Muscle of leg (tissue), 11 donors: ENCODE results near the gene ZNF821. TPM values are rescaled to one million over a fixed set of nuclear protein-coding genes. Genes with fewer than 3 reads are reported as not detected.
A peak's percentile ranks its signal among the peaks of the same experiment; 100 is the strongest.

Source experiments
- DNase-seq: peaks from one replicate; pipeline ENCODE4 v3.0.0; 2013
- H3K27ac ChIP-seq: one replicate; pipeline ENCODE4 v1.5.1; 2013; ENCODE audit warnings: mild to moderate bottlenecking, low read length, control low read depth
- H3K27me3 ChIP-seq: one replicate; pipeline ENCODE4 v1.6.1; 2013; ENCODE audit warnings: low read length; ENCODE audit not compliant: control insufficient read depth, insufficient read depth
- H3K36me3 ChIP-seq: one replicate; pipeline ENCODE4 v1.6.1; 2013; ENCODE audit warnings: low read length; ENCODE audit not compliant: control insufficient read depth, insufficient read depth
- H3K4me1 ChIP-seq: one replicate; pipeline ENCODE4 v1.6.1; 2013; ENCODE audit warnings: low read length; ENCODE audit not compliant: control insufficient read depth, insufficient read depth
- H3K4me3 ChIP-seq: one replicate; pipeline ENCODE4 v1.5.1; 2013; ENCODE audit warnings: low read length, control low read depth
- H3K9me3 ChIP-seq: replicated peaks from 2 replicates; pipeline ENCODE4 v1.6.1; 2013; ENCODE audit warnings: low read depth, low read length; ENCODE audit not compliant: control insufficient read depth
- WGBS: methylation state at CpG from one replicate; pipeline ENCODE4 v1.1.5; 2013; ENCODE audit warnings: missing lambda C conversion rate; ENCODE audit not compliant: insufficient coverage; 5-methylcytosine and 5-hydroxymethylcytosine counted together
- polyA plus RNA-seq, 8 donors: library from polyadenylated mRNA; unstranded; fragments of 120-200 nt; gene quantifications; one replicate each; pipeline versions ENCODE4 v1.2.1 to v1.2.3, GENCODE V29; 2013; ENCODE audit warnings: inconsistent platforms in 1 of 8, low replicate concordance in 1 of 8; ENCODE audit not compliant: insufficient read length in 8 of 8, insufficient read depth in 1 of 8
- total RNA-seq: library from RNA; stranded (reverse); fragments of 120-200 nt; gene quantifications from one replicate; pipeline ENCODE4 v1.2.4, GENCODE V29; 2013

The ZNF821 gene
- total and polyA plus RNA-seq, 9 donors = 7.3 to 11.4 (median 8.7) TPM

DNA sequence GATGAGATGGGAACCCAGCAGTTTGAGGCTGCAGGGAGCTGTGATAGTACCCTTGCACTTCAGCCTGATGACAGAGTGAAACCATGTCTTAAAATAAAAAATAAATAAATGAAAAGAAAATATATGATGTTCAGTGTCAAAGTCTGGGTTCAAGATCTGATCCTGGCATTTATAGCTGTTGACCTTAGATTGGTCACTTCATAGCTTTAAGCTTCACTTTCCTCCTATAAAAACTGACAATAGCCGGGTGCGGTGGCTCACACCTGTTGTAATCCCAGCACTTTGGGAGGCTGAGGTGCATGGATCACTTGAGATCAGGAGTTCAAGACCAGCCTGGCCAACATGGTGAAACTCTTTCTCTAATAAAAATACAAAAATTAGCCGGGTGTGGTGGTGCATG is 5.2 kb upstream of the ZNF821 start:
- peaks cover 3% of the 10 kb centered on the region for H3K4me1 ChIP-seq
- WGBS = no CpG with 5 or more reads among the region's 3 CpGs
- no peak for DNase-seq
- no peak overlapping the region for H3K4me3 ChIP-seq
- H3K27me3 ChIP-seq = no peaks in the 10 kb centered on the region
- H3K27ac ChIP-seq = no peak overlapping the region
- no peaks in the 10 kb centered on the region for H3K36me3 ChIP-seq
- H3K9me3 ChIP-seq = no peaks in the 10 kb centered on the region

DNA sequence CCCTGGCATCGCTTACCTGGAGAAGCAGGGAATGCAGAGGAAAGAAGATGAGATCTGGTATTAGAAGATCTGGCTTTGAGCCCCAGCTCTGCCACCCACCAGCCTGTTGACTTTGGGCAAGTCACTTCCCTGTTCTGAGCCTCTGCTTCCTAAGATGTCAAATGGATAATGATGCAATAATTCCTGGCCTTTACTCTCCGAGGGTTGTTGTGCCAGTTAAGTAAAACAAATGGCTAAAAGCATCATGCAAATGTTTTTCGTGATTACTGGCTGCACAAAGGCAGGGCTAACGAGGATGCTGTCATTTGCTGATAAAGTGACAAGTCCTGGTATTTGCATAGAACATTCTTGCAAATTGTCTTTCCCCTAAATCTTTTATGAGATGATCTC is 1.3 kb upstream of the ZNF821 start:
- WGBS = 67% methylated on average over 2 of the region's 4 CpGs
- H3K27me3 ChIP-seq = no peaks in the 10 kb centered on the region
- H3K4me1 ChIP-seq = peaks cover 9% of the 10 kb centered on the region
- no peaks in the 10 kb centered on the region for H3K9me3 ChIP-seq
- H3K36me3 ChIP-seq = peaks cover 7% of the 10 kb centered on the region
- no peak overlapping the region for H3K4me3 ChIP-seq
- no peak overlapping the region for H3K27ac ChIP-seq
- no peak for DNase-seq

DNA sequence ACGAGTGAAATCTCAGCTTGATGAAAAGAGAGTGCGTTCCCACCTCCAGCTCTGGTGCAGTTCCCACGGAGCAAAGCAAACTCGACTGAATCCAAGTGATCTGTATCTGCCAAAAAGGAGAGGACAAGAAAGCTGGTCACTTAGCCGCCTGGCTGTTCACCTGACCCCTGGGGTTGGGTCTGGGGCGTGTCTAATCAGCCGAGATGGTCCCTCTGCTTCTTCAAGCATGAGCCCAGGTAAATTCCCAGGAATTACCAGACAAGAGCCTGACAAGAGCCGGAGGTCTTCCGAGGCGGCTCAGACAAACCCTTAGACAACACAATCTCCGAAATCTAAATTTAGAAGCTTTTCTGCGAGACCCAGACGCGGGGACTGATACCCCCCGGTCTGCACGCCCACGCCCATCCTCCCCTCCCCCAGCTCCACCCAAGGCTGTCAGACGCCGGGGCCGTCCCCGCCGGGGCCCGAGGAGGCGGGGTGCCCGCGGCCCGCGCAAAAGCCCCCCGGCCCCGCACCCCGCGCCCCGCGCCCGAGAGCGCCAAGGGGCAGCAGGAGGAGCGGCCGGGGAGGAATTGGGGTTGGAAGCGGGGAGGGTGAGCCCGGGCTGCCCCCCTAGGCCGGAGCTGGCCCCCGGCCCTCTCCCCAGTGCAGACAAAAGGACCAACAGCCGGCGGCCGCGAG is 674 bp downstream of the ZNF821 start:
- no peaks in the 10 kb centered on the region for H3K9me3 ChIP-seq
- H3K4me1 ChIP-seq = peaks cover 9% of the 10 kb centered on the region
- H3K4me3 ChIP-seq = peak overlapping the region; percentile 91
- peaks cover 23% of the 10 kb centered on the region for H3K36me3 ChIP-seq
- WGBS = 1% methylated on average over 38 of the region's 46 CpGs
- H3K27ac ChIP-seq = peak overlapping the region; percentile 82
- H3K27me3 ChIP-seq = no peaks in the 10 kb centered on the region
- DNase-seq = peak; percentile 64

DNA sequence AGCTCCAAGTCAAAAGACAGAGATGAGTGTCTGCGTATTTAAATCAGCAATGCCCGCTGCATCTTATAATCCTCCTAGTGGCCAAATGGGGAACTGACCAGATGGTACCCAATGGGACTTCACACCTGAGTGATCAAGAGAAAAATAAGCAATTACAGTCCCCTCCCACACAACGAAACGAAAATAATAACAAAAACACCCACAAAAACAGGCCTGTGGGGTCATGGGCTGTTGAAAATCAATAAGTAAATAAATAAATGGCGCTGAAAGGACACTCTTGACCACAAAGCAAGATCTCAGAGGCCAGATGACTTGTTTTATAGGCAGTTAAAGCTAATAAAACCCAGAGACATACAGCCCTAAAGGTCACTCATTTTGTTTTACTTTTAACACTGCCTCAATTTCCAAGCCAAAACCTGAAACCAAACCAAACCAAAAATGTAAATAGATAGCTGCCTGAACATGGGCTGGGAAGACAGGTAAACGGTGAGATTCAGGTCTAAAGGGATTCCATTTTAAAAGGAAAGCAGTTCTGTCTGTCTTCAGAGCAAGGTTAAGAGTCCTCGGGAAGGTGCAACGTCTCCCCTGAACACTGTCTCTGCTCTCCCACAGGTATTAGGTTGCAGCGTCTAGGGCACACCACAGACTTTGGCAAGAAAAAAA is 1.3 kb downstream of the ZNF821 start:
- H3K9me3 ChIP-seq = no peaks in the 10 kb centered on the region
- peak; percentile 82 for DNase-seq
- no peaks in the 10 kb centered on the region for H3K27me3 ChIP-seq
- peak overlapping the region; percentile 82 for H3K27ac ChIP-seq
- H3K4me3 ChIP-seq = peak overlapping the region; percentile 91
- H3K4me1 ChIP-seq = peaks cover 9% of the 10 kb centered on the region
- 20% methylated on average over 1 of the region's 9 CpGs for WGBS
- peaks cover 23% of the 10 kb centered on the region for H3K36me3 ChIP-seq

DNA sequence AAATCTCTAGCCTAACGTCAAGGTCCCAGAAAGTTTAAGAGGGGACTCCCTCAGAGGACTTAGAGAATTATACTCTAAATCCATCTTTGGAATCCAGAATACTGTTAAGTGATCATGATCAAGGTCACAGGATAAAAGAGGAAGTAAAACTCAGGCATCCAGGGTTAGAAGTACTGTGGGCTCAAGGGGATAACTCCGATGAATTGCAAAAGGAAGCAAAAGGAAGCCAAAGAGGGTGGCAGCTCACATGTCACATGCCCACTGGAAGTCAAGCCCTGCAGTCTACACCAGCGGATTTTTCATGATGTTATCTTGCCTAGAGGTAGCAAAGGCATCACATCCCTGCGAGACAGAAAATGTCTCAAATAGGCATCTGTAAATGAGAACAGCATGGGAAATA is 3.8 kb downstream of the ZNF821 start:
- no peaks in the 10 kb centered on the region for H3K27me3 ChIP-seq
- no peak overlapping the region for H3K4me3 ChIP-seq
- WGBS = 70% methylated on average over 3 of the region's 4 CpGs
- peaks cover 32% of the 10 kb centered on the region for H3K36me3 ChIP-seq
- H3K4me1 ChIP-seq = peaks cover 9% of the 10 kb centered on the region
- peak; percentile 43 for DNase-seq
- H3K9me3 ChIP-seq = no peaks in the 10 kb centered on the region
- H3K27ac ChIP-seq = no peak overlapping the region

DNA sequence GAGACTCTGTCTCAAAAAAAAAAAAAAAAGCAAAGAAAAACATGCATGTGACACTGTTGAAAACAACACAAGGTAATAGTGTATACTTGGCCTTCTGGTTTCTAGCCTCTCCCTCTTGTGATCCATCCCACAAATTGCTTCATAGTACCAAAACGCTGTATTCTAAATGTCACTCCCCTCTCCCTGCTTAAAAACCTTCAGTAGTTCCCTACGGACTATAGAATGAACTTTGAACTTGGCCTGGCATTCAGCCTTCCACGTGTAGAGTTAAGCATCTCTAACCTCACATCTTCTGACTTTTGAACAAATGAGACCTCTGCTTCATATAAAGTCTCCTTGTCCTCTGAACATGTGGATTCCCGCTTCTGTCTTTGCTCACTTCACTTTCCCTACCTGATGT is 5.1 kb downstream of the ZNF821 start:
- no peak for DNase-seq
- 74% methylated on average over 4 of the region's 4 CpGs for WGBS
- peaks cover 9% of the 10 kb centered on the region for H3K4me1 ChIP-seq

DNA sequence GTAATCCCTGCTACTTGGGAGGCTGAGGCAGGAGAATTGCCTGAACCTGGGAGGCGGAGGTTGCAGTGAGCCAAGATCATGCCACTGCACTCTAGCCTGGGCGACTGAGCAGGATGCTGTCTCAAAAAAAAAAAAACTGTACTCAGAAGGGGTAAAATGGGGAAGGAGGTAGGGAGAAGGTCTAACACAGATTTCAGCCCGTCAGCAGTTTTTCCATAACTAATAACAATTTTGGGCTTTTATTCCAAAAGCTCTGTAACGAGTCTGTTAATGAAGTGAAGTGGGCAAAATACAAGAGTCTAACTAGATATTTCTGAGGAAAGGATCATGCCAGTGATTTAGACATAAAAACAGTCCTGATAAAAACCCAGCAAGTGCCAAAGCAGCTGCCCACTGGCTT is 10.8 kb downstream of the ZNF821 start:
- no peak overlapping the region for H3K4me3 ChIP-seq
- H3K27ac ChIP-seq = no peak overlapping the region
- H3K4me1 ChIP-seq = no peaks in the 10 kb centered on the region
- H3K36me3 ChIP-seq = peaks cover 24% of the 10 kb centered on the region
- 93% methylated on average over 3 of the region's 4 CpGs for WGBS
- no peaks in the 10 kb centered on the region for H3K9me3 ChIP-seq
- H3K27me3 ChIP-seq = no peaks in the 10 kb centered on the region
- no peak for DNase-seq

More for the DNA sequence above, 5.1 kb downstream of the ZNF821 start:
- H3K27me3 ChIP-seq = no peaks in the 10 kb centered on the region
- H3K4me3 ChIP-seq = no peak overlapping the region
- H3K27ac ChIP-seq = no peak overlapping the region
- H3K36me3 ChIP-seq = peaks cover 41% of the 10 kb centered on the region
- no peaks in the 10 kb centered on the region for H3K9me3 ChIP-seq

DNA sequence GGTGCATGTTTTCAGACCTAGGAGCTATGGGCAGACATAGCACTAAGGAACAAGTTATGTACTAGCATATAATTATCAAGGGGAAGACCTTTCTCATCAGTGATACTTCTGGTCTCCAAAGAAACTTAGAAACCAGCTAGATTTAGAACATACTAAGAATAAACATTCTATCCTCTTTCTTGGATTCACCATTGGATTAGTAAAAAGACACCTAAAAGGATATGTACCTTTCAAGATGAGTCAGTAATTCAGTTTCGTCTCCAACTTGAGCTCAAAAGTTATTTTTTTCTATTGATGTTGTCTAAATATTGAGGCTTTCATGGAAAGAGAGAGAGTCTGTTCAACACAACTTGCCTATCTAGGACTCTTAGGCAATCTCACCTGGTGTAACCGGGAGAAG is 13.2 kb downstream of the ZNF821 start:
- no peak for DNase-seq

DNA sequence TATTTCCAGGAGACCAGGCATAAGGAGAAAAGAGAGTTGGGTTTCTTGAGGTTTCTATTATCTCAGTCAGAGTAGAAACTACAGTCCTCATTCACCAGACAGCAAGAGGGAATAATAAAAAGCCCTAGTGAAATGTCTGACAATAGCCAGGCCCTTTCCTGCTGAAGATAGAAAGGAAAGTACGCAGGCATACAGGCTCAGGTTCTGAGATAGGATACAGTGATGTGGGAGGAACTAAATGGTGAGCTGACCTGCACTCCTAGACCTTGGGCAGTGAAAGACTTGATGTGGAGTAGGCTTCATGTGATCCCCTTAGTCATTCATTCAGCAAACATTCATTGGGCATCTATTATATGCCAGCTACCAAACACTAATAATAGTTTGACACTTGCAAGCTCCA is 14.9 kb downstream of the ZNF821 start:
- Histone ChIP-seq H3K27ac (no peak overlapping the region), H3K36me3 (peaks cover 25% of the 10 kb centered on the region), H3K9me3 (no peaks in the 10 kb centered on the region), H3K4me3 (no peak overlapping the region), H3K27me3 (no peaks in the 10 kb centered on the region), H3K4me1 (peaks cover 2% of the 10 kb centered on the region)
- DNase-seq = no peak
- WGBS = 70% methylated on average over 1 of the region's 1 CpG

More for the DNA sequence above, 13.2 kb downstream of the ZNF821 start:
- H3K27ac ChIP-seq = no peak overlapping the region
- no peaks in the 10 kb centered on the region for H3K9me3 ChIP-seq
- no CpG with 5 or more reads among the region's 2 CpGs for WGBS
- H3K36me3 ChIP-seq = peaks cover 23% of the 10 kb centered on the region
- no peaks in the 10 kb centered on the region for H3K27me3 ChIP-seq
- no peak overlapping the region for H3K4me3 ChIP-seq
- peaks cover 2% of the 10 kb centered on the region for H3K4me1 ChIP-seq

DNA sequence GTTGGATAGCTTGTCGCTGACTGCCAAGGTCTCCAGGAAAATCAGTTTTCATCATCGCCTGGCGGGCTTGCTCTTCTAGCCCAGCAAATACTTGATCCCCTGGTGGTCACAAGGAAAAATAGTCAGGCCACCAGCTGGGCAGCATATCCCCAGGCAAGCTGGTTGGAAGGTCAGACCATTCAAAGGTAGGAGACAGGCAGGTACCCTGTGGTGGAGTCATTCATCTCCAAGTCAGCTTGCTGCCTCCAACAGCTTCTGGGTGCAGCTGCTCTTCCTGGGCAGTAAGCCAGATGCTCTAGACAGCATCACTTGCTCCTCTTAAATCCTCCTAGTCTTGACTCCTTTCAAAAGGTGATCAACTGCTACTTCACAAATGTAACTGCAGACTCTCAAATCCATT is 16.0 kb downstream of the ZNF821 start:
- WGBS = 90% methylated on average over 3 of the region's 3 CpGs
- no peaks in the 10 kb centered on the region for H3K27me3 ChIP-seq
- peaks cover 2% of the 10 kb centered on the region for H3K4me1 ChIP-seq
- H3K9me3 ChIP-seq = no peaks in the 10 kb centered on the region
- no peak overlapping the region for H3K27ac ChIP-seq
- peak; percentile 43 for DNase-seq
- peaks cover 35% of the 10 kb centered on the region for H3K36me3 ChIP-seq
- no peak overlapping the region for H3K4me3 ChIP-seq
